GM12801 (cell line): ENCODE measurements around the gene LAMC3.

Experiments used
- TF ChIP-seq, protein P1 (sequence below): IDR thresholded peaks from one replicate; pipeline ENCODE4 v1.5.1; 2011; ENCODE audit warnings: control low read depth; ENCODE audit not compliant: insufficient read length; ENCODE audit errors: extremely low read depth

LAMC3 gene

DNA sequence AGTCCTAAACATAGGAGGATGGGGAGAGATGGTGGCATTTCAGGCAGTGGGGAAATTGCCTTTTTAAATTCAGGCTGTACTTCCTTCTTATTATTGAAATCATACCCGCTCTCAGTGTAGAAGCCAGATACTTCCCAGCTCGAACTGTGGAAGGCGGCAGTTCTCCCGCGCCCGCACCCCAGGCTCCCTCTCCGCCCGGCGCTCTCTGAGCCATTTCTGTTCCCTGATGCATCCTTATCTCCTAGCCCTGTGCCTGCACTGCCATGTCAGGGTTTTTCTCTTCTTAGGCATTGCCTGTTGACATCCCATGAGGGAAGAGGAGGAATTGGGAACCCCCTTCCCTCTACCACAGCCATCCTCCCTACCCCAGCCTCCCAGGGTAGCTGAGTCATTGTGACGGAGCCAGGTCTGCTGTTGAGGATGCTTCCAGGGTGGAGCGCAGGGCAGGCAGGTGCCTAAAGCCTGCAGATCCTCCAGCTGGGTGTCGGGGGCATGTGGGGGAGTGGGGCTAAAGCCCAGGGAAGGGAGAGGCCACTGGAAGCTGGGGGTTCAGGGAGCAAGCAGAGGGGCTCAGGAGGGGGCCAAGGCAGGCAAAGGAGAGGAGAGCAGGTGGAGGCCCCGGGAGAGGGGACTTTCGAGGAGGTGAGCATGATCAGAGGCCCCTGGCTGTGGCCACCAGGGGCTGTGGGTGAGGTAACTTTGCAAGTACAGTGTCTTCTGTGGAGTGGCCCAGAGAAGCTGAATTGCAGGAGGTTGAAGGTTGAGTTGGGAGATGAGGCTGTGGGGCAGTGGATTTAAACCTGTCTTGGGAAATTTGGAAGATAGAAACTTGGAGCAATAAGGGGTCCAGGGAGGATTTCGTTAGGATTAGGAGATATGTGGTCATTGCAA is 16.2 kb downstream of the LAMC3 start:
- TF ChIP-seq, protein P1, sequence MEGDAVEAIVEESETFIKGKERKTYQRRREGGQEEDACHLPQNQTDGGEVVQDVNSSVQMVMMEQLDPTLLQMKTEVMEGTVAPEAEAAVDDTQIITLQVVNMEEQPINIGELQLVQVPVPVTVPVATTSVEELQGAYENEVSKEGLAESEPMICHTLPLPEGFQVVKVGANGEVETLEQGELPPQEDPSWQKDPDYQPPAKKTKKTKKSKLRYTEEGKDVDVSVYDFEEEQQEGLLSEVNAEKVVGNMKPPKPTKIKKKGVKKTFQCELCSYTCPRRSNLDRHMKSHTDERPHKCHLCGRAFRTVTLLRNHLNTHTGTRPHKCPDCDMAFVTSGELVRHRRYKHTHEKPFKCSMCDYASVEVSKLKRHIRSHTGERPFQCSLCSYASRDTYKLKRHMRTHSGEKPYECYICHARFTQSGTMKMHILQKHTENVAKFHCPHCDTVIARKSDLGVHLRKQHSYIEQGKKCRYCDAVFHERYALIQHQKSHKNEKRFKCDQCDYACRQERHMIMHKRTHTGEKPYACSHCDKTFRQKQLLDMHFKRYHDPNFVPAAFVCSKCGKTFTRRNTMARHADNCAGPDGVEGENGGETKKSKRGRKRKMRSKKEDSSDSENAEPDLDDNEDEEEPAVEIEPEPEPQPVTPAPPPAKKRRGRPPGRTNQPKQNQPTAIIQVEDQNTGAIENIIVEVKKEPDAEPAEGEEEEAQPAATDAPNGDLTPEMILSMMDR, result no peak

DNA sequence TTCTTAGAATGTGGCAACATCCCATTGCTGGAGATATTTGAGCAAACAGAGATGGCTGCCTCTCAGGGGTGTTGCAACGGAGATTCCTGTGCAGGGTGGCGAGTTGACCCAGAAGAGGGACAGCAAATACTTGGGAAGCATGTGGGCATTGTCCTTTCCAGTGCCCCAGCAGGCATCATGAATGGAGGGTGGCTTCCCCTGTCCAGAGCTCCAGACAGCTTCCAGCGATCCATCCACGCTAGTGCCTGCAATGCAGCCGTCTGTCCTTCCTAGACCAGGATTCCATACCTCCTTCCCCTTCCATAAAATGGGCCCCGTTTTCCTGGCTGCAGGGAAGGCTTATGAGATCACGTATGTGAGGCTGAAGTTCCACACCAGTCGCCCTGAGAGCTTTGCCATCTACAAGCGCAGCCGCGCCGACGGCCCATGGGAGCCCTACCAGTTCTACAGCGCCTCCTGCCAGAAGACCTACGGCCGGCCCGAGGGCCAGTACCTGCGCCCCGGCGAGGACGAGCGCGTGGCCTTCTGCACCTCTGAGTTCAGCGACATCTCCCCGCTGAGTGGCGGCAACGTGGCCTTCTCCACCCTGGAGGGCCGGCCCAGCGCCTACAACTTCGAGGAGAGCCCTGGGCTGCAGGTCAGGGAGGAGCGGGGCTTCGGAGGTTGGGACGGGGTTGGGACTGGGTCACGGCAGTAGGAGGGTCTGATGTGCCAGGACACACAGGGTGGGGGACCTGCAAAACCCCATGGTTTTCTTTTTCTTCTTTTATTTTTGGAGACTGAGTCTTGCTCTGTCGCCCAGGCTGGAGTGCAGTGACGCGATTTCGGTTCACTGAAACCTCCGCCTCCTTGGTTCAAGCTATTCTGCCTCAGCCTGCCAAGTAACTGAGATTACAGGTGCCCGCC is 17.2 kb downstream of the LAMC3 start:
- TF ChIP-seq, protein P1, result no peak

DNA sequence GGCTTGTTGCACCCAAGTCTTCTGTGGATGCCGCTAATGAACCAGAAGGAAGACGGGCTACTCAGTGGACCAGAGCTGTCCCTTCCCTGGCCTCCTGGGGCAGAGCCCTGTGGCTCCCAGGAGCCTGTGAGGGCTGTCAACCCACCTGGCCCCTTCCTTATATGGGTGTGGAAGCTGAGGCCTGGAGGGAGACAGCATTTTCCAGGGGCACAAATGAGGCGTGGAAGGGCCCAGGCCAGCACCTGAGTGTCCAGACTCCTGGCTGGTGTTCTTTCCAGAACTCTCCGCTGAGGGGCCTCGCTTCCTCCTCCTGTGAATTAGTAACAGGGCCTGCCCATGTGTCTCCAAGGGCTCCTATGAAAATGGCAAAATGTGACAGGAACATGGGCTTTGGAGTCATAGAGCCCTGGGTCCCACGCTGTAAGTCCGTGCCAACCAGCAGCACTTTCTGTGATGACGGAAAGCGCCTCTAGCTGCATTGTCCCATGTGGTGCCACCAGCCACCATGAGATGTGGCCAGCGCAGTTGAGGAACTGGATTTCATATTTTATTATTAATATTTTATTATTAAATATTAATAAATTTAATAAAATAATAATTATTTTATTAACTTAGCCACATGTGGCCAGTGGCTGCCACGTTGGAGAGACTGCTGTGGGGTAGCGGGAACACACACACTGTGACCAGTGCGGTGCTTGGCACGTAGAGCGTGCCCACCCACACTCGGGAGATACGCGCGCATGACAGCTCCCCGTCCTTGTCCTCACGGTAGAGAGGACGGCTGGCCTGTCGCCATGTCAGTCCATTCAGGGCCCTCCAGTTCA is 18.3 kb downstream of the LAMC3 start:
- TF ChIP-seq, protein P1, result no peak

DNA sequence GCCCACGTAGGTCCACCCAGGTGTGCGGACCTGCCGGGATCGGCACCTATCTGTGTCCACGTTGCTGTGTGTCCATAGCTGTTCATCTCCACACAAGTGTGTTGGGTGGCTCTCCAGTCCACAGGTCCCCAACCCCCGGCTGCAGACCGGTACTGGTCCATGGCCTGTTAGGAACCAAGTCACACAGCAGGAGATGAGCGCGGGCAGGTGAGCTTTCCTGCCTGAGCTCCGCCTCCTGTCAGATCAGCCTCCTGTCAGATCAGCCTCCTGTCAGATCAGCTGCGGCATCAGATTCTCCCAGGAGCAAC is 18.9 kb downstream of the LAMC3 start:
- TF ChIP-seq, protein P1, result no peak

DNA sequence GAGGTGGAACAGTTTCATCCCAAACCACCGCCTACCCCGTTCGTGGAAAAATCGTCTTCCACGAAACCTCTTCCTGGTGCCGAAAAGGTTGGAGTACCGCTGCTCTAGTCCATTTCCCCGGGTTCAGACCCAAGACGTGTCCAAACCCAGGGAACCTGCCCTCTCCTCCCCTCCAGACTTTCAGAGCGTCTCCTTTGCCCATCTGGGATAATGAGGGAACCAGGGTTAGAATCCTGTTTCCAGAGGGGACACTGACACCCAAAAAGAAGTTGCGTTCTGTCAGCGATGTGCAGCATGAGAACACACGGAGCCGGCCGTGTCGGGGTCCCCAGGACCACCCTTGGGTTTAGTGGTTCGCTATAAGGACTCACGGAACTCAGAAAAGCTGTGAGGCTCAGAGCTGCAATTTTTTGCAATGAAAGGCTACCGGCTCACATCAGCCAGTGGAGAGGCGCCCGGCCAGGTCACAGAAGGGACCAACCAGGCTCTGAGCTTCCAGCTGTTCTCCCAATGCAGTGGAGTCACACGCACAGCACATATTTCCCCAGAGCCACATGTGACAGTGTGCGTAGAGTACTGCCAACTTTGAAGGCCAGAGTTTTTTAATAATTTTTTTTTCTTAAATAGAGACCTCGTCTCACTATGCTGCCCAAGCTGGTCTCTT is 19.4 kb downstream of the LAMC3 start:
- TF ChIP-seq, protein P1, result no peak

DNA sequence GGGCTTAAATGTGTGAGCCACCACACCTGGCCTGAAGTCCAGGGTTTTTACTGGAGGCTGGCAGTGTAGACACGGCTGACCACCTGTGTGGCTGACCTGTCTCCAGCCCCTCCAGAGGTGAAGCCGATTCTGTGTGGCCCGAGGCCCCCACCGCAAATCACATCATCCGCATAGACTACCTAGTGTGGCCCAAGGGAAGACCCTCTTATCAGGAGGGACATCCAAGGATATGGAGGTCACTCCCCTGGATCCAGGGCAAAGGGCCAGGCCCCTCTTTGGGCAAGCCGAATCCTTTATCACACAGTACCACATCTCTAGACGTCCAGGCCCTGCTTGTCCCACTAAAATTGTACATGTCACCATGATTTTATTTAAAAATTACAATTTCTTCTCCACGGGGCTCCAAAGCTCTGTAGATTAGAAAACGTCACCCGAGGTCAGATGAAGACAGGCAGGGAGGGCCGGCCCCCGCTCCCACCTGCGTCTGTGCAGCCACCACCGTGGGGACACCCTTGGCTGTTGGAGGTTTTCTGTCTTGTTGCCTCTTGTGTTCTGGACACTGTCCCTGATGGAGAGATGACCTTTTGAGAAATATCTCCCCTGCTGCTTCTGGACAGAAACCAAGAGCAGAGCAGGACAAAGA is 20.1 kb downstream of the LAMC3 start:
- TF ChIP-seq, protein P1, result no peak
